ENCODE measurements around the gene MARVELD1. TPM values are rescaled to one million over a fixed set of nuclear protein-coding genes. Genes with fewer than 3 reads are reported as not detected.

The MARVELD1 gene
- total and polyA plus RNA-seq, 7 donors: 2.2 to 10.4 (median 3.2) TPM

- Histone ChIP-seq H3K4me3 (no peak overlapping the region), H3K27me3 (ENCODE audit: insufficient read depth in 3 of 3, low read length in 2 of 3) (peaks cover 0 to 18% (median 0%) of the 10 kb centered on the region in 3 donors), H3K9me3 (no peaks in the 10 kb centered on the region), H3K4me1 (peaks cover 8% of the 10 kb centered on the region), H3K36me3 (ENCODE audit: insufficient read depth in 1 of 2, low read depth in 1 of 2) (no peaks in the 10 kb centered on the region), H3K27ac (no peak overlapping the region)
- ATAC-seq: peak in 3 of 4 donors; percentile 9 to 60 (median 18)
- WGBS, 3 donors: 31 to 44% (median 33%) methylated on average over 8 of the region's 8 CpGs
- TF ChIP-seq, protein P1, sequence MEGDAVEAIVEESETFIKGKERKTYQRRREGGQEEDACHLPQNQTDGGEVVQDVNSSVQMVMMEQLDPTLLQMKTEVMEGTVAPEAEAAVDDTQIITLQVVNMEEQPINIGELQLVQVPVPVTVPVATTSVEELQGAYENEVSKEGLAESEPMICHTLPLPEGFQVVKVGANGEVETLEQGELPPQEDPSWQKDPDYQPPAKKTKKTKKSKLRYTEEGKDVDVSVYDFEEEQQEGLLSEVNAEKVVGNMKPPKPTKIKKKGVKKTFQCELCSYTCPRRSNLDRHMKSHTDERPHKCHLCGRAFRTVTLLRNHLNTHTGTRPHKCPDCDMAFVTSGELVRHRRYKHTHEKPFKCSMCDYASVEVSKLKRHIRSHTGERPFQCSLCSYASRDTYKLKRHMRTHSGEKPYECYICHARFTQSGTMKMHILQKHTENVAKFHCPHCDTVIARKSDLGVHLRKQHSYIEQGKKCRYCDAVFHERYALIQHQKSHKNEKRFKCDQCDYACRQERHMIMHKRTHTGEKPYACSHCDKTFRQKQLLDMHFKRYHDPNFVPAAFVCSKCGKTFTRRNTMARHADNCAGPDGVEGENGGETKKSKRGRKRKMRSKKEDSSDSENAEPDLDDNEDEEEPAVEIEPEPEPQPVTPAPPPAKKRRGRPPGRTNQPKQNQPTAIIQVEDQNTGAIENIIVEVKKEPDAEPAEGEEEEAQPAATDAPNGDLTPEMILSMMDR (IDR thresholded peaks at IDR 0.05): no peak
- DNase-seq: peak in 1 of 2 donors; percentile 49
- intact Hi-C loops (cut with DNase I): no loop called here
These were observed 5.2 kb downstream of the MARVELD1 start for GRCh38 chr10:97718659-97719142.

GRCh38 chr10:97719602-97720001 lies 6.1 kb downstream of the MARVELD1 start:
- intact Hi-C loops (cut with DNase I): no loop called here
- Histone ChIP-seq H3K36me3 (ENCODE audit: insufficient read depth in 1 of 2, low read depth in 1 of 2) (no peaks in the 10 kb centered on the region), H3K27me3 (ENCODE audit: insufficient read depth in 3 of 3, low read length in 2 of 3) (peaks cover 0 to 16% (median 0%) of the 10 kb centered on the region in 3 donors), H3K27ac (no peak overlapping the region), H3K4me1 (peaks cover 4% of the 10 kb centered on the region), H3K9me3 (no peaks in the 10 kb centered on the region), H3K4me3 (no peak overlapping the region)
- 81 to 85% (median 82%) methylated on average over 2 of the region's 2 CpGs for WGBS, 3 donors
- TF ChIP-seq, protein P1 (IDR thresholded peaks at IDR 0.05): no peak
- DNase-seq (no peak), ATAC-seq (no peak)

DNA sequence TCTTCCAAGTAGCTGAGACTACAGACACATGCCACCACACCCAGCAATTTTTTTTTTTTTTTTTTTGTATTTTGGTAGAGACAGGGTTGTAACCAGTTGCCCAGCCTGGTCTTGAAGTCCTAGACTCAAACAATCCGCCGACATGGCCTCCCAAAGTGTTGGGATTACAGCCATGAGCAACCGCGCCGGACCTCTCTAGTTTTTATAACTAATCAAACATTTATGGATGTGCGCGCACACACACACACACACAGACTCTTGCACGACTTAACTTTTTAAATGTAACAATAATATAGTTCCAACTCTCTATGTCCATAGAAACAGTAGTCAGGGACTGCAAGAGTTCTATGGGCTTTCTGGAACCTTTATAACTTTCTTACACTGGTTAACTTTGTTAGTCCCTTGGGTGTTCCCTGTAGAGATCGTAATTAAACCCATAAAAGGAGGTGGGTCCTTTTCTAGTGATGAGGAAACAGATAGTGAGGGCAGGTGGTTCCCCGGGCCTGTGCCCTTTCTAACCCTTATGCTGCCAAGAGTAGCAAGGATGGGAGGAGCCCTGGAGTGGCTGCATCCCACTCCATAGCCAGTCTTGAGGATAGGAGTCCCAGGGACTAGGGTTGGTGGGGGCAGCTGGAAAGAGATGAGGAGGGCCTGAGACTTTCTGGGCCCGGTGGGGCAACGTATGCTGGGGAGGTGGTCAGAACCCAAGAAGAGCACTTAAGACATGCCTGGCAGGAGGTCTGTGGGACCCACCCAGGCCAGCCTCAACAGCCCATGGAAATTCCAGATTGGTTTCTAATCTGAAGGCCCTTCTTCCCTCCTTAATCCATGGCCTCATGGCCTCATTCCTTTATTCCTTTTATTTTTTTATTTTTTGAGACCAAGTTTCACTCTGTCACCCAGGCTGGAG lies 8.6 kb downstream of the MARVELD1 start:
- Histone ChIP-seq H3K36me3 (ENCODE audit: insufficient read depth in 1 of 2, low read depth in 1 of 2) (no peaks in the 10 kb centered on the region), H3K4me1 (peaks cover 4% of the 10 kb centered on the region), H3K27ac (no peak overlapping the region), H3K4me3 (no peak overlapping the region), H3K9me3 (no peaks in the 10 kb centered on the region), H3K27me3 (ENCODE audit: insufficient read depth in 3 of 3, low read length in 2 of 3) (no peaks in the 10 kb centered on the region)
- DNase-seq (no peak), ATAC-seq (no peak)
- intact Hi-C loops (cut with DNase I): no loop called here
- TF ChIP-seq, protein P1 (IDR thresholded peaks at IDR 0.05): no peak
- 82 to 89% (median 83%) methylated on average over 12 of the region's 12 CpGs for WGBS, 3 donors

GRCh38 chr10:97723001-97723400 lies 9.5 kb downstream of the MARVELD1 start:
- H3K4me1 ChIP-seq: peaks cover 4% of the 10 kb centered on the region
- intact Hi-C loops (cut with DNase I): no loop called here
- H3K27me3 ChIP-seq (ENCODE audit: insufficient read depth in 3 of 3, low read length in 2 of 3): no peaks in the 10 kb centered on the region
- WGBS, 3 donors: 86 to 91% (median 90%) methylated on average over 3 of the region's 3 CpGs
- TF ChIP-seq, protein P1 (IDR thresholded peaks at IDR 0.05): no peak
- H3K4me3 ChIP-seq: no peak overlapping the region
- DNase-seq (no peak), ATAC-seq (no peak)
- no peaks in the 10 kb centered on the region for H3K9me3 ChIP-seq
- no peaks in the 10 kb centered on the region for H3K36me3 ChIP-seq (ENCODE audit: insufficient read depth in 1 of 2, low read depth in 1 of 2)
- H3K27ac ChIP-seq: no peak overlapping the region
